HEK293 (cell line): Measurements from ENCODE around the gene GDPD5.

Source experiments
- ZNF169 ChIP-seq: fragments of 450-650 bp; formaldehyde crosslinking; IDR thresholded peaks from 2 replicates; pipeline ENCODE4 v1.5.1; 2016; ENCODE audit warnings: missing biosample characterization, missing genetic modification characterization
- ZNF175 ChIP-seq: fragments of 450-650 bp; formaldehyde crosslinking; IDR thresholded peaks from 2 replicates; pipeline ENCODE4 v1.5.1; 2016; ENCODE audit warnings: missing biosample characterization, missing genetic modification characterization
- ZNF24 ChIP-seq: fragments of 450-650 bp; formaldehyde crosslinking; IDR thresholded peaks from 2 replicates; pipeline ENCODE4 v1.5.1; 2016; ENCODE audit warnings: missing biosample characterization, missing genetic modification characterization
- ZNF292 ChIP-seq: fragments of 450-650 bp; formaldehyde crosslinking; IDR thresholded peaks from 2 replicates; pipeline ENCODE4 v1.5.1; 2016; ENCODE audit warnings: low read depth, missing biosample characterization, missing genetic modification characterization, borderline replicate concordance
- ZNF311 ChIP-seq: fragments of 450-650 bp; formaldehyde crosslinking; IDR thresholded peaks from 2 replicates; pipeline ENCODE4 v1.5.1; 2017; ENCODE audit warnings: missing biosample characterization, missing genetic modification characterization, borderline replicate concordance
- ZNF324 ChIP-seq: fragments of 450-650 bp; formaldehyde crosslinking; IDR thresholded peaks from 2 replicates; pipeline ENCODE4 v1.5.1; 2016; ENCODE audit warnings: missing biosample characterization, missing genetic modification characterization
- ZNF350 ChIP-seq: fragments of 450-650 bp; formaldehyde crosslinking; IDR thresholded peaks from 2 replicates; pipeline ENCODE4 v1.5.0; 2017; ENCODE audit warnings: missing biosample characterization, mild to moderate bottlenecking, missing genetic modification characterization
- ZNF366 ChIP-seq: fragments of 450-650 bp; formaldehyde crosslinking; conservative IDR thresholded peaks from 2 replicates; pipeline ENCODE4 v1.5.1; 2016; ENCODE audit warnings: missing biosample characterization, missing genetic modification characterization
- ZNF416 ChIP-seq: fragments of 450-650 bp; formaldehyde crosslinking; IDR thresholded peaks from 2 replicates; pipeline ENCODE4 v1.5.1; 2016; ENCODE audit warnings: missing biosample characterization, missing genetic modification characterization
- TF ChIP-seq, protein P1 (sequence below): fragments of 450-650 bp; formaldehyde crosslinking; IDR thresholded peaks from 2 replicates; pipeline ENCODE4 v1.5.1; 2016; ENCODE audit warnings: missing biosample characterization, missing genetic modification characterization
- TF ChIP-seq, protein P2 (sequence below): fragments of 450-650 bp; formaldehyde crosslinking; IDR thresholded peaks from 2 replicates; pipeline ENCODE4 v1.5.1; 2016; ENCODE audit warnings: missing biosample characterization, missing genetic modification characterization
- TF ChIP-seq, protein P3 (sequence below): fragments of 450-650 bp; formaldehyde crosslinking; IDR thresholded peaks from 2 replicates; pipeline ENCODE4 v1.5.1; 2016; ENCODE audit warnings: missing biosample characterization, missing genetic modification characterization

DNA sequence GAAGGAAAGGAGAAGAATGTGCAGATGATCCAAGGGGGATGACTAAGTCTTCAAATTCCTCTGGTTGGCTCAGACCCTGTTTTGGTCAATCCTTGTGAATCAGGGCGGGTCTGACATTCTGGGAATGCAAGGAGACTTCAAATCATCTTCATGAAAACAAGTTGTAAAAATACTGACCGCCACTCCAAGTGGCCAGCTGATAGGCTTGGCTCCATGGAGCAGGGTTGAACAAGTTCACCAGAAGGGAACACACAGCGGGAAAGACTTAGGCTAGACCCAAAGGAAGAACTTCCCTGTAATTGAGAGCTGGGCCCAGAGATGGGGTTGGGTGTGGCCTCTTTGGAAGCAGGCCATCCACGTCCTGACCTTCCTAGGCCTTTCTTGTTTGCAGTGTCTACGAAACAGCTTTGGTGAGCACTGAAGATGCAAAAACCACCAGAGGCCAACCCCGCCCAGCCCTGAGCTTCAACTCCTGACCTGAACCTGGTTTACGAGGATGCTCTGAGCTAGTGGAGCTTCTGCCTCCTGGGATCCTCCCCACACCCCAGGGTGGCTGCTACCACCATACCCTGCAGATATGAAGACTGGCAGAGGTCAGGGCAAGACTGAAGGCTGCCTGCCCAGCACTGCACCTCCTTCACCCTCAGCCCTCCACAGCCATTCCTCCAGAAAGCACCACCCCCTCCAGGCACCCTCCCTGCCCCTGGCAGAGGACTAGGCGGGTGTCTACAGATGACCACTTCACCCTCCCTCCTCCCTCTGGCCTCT is 26.1 kb downstream of the GDPD5 start:
- TF ChIP-seq, protein P1, sequence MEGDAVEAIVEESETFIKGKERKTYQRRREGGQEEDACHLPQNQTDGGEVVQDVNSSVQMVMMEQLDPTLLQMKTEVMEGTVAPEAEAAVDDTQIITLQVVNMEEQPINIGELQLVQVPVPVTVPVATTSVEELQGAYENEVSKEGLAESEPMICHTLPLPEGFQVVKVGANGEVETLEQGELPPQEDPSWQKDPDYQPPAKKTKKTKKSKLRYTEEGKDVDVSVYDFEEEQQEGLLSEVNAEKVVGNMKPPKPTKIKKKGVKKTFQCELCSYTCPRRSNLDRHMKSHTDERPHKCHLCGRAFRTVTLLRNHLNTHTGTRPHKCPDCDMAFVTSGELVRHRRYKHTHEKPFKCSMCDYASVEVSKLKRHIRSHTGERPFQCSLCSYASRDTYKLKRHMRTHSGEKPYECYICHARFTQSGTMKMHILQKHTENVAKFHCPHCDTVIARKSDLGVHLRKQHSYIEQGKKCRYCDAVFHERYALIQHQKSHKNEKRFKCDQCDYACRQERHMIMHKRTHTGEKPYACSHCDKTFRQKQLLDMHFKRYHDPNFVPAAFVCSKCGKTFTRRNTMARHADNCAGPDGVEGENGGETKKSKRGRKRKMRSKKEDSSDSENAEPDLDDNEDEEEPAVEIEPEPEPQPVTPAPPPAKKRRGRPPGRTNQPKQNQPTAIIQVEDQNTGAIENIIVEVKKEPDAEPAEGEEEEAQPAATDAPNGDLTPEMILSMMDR, result no peak
- TF ChIP-seq, protein P2, sequence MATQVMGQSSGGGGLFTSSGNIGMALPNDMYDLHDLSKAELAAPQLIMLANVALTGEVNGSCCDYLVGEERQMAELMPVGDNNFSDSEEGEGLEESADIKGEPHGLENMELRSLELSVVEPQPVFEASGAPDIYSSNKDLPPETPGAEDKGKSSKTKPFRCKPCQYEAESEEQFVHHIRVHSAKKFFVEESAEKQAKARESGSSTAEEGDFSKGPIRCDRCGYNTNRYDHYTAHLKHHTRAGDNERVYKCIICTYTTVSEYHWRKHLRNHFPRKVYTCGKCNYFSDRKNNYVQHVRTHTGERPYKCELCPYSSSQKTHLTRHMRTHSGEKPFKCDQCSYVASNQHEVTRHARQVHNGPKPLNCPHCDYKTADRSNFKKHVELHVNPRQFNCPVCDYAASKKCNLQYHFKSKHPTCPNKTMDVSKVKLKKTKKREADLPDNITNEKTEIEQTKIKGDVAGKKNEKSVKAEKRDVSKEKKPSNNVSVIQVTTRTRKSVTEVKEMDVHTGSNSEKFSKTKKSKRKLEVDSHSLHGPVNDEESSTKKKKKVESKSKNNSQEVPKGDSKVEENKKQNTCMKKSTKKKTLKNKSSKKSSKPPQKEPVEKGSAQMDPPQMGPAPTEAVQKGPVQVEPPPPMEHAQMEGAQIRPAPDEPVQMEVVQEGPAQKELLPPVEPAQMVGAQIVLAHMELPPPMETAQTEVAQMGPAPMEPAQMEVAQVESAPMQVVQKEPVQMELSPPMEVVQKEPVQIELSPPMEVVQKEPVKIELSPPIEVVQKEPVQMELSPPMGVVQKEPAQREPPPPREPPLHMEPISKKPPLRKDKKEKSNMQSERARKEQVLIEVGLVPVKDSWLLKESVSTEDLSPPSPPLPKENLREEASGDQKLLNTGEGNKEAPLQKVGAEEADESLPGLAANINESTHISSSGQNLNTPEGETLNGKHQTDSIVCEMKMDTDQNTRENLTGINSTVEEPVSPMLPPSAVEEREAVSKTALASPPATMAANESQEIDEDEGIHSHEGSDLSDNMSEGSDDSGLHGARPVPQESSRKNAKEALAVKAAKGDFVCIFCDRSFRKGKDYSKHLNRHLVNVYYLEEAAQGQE, result no peak
- TF ChIP-seq, protein P3, sequence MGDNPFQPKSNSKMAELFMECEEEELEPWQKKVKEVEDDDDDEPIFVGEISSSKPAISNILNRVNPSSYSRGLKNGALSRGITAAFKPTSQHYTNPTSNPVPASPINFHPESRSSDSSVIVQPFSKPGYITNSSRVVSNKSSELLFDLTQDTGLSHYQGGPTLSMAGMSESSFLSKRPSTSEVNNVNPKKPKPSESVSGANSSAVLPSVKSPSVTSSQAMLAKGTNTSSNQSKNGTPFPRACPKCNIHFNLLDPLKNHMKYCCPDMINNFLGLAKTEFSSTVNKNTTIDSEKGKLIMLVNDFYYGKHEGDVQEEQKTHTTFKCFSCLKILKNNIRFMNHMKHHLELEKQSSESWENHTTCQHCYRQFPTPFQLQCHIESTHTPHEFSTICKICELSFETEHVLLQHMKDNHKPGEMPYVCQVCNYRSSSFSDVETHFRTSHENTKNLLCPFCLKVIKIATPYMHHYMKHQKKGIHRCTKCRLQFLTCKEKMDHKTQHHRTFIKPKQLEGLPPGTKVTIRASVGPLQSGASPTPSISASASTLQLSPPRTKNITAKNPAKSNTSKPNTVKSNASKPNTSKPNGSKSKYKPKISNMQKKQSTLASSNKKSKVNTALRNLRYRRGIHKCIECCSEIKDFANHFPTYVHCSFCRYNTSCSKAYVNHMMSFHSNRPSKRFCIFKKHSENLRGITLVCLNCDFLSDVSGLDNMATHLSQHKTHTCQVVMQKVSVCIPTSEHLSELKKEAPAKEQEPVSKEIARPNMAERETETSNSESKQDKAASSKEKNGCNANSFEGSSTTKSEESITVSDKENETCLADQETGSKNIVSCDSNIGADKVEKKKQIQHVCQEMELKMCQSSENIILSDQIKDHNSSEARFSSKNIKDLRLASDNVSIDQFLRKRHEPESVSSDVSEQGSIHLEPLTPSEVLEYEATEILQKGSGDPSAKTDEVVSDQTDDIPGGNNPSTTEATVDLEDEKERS, result no peak
- TF ChIP-seq ZNF324 (no peak), ZNF169 (tag by site-specific recombination) (no peak), ZNF175 (tag by site-specific recombination) (no peak), ZNF24 (tag by site-specific recombination) (no peak), ZNF416 (tag by site-specific recombination) (no peak), ZNF311 (tag by site-specific recombination) (no peak), ZNF366 (tag by site-specific recombination) (no peak), ZNF292 (tag by site-specific recombination) (no peak), ZNF350 (tag by site-specific recombination) (no peak)
